Breast epithelium (tissue), 3 donors: ENCODE measurements around the gene NAT10.

Experiments used
- POLR2A ChIP-seq: fragments of 450-650 bp; IDR thresholded peaks from one replicate; pipeline ENCODE4 v1.6.1; 2016; ENCODE audit warnings: antibody characterized with exemption, mild to moderate bottlenecking, moderate library complexity
- POLR2AphosphoS5 ChIP-seq, 3 donors: sonication (generic); formaldehyde crosslinking; IDR thresholded peaks; one replicate each; pipeline ENCODE4 v1.6.1; 2017; ENCODE audit warnings: antibody characterized with exemption in 3 of 3
- TF ChIP-seq, protein P1 (sequence below), 3 donors: fragments of 450-650 bp; IDR thresholded peaks; one replicate each; pipeline ENCODE4 v1.5.1; 2016 to 2017; ENCODE audit warnings: antibody characterized with exemption in 3 of 3, mild to moderate bottlenecking in 3 of 3, moderate library complexity in 3 of 3

DNA sequence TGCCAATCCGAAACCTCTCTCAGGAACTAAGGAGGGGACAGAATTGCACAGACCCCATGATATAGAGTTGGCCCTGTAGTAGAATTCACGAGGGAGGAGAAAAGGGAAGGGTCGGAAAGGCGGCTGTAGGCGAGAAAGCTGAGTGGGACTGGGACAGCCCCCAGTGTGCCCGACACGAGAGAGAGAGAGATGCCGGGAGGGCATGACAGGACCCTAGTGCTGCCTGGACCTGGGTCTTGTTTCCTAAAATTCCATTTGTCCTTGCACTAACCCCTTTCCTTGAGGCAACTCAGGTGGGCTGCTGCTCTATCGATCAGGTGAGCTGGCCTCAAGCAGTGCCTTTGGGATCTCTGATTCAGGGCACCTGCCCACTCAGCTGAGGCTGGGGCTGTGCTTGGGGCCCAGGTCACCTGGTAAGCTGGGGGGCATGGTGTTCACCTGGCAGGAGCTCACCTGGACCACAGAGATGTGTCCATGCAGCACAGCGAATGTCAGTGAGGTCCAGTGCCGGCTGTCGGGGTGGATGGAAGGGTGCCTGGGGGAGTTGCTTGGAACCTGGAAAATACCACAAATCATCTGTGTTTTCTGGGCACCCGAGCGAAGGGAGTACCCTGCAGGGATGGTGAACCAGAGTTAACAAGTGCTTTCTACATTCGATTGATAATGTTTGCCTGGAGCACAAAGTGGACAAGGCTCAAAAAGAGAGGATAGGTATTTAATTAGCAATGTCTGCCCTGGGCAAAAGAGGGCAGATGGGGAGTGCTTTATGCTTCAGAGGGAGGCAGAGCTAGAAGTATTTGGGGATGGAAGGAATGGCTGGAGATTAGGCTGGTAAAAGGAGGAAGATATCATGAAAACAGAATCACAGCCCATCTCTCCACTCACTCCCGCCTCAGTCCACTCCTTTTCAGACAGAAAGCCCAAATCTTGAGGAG lies 61.6 kb downstream of the NAT10 start:
- TF ChIP-seq, protein P1, sequence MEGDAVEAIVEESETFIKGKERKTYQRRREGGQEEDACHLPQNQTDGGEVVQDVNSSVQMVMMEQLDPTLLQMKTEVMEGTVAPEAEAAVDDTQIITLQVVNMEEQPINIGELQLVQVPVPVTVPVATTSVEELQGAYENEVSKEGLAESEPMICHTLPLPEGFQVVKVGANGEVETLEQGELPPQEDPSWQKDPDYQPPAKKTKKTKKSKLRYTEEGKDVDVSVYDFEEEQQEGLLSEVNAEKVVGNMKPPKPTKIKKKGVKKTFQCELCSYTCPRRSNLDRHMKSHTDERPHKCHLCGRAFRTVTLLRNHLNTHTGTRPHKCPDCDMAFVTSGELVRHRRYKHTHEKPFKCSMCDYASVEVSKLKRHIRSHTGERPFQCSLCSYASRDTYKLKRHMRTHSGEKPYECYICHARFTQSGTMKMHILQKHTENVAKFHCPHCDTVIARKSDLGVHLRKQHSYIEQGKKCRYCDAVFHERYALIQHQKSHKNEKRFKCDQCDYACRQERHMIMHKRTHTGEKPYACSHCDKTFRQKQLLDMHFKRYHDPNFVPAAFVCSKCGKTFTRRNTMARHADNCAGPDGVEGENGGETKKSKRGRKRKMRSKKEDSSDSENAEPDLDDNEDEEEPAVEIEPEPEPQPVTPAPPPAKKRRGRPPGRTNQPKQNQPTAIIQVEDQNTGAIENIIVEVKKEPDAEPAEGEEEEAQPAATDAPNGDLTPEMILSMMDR (IDR thresholded peaks at IDR 0.05) = no peak
- TF ChIP-seq POLR2A = no peak
- no peak for TF ChIP-seq POLR2AphosphoS5 (IDR thresholded peaks at IDR 0.05)
